ENCODE data around the gene TRIM73.
"Not testable (repeated sequence)": the region's sequence is repeated elsewhere in the genome, so short reads cannot be mapped to it uniquely, and the experiment has no call there.

TRIM73 gene

DNA sequence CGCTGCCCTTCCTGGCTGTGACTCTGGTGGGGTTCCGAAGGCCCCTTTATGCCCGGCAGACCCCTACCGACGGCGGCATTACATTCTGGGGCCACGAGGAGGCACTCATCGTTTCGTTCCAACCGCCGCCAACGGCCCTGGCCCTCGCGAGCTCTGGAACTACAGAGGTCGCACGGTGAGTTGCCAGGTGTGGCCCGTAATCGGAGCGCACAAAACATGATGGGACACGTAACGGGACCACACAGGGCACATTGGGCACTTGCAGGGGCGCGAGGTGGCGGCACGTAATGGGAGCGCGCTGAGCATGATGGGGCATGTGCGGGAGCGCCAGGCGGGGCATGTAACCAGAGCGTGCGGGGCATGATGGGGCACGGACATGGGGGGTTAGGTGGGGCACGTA lies at the start of gene TRIM73:
TRIM73 (plus strand) TSS at position 301 of the 400 bp plus-strand sequence. CDS start 3,305 bp downstream, outside the sequence.
- not testable (repeated sequence) for DNase-seq

DNA sequence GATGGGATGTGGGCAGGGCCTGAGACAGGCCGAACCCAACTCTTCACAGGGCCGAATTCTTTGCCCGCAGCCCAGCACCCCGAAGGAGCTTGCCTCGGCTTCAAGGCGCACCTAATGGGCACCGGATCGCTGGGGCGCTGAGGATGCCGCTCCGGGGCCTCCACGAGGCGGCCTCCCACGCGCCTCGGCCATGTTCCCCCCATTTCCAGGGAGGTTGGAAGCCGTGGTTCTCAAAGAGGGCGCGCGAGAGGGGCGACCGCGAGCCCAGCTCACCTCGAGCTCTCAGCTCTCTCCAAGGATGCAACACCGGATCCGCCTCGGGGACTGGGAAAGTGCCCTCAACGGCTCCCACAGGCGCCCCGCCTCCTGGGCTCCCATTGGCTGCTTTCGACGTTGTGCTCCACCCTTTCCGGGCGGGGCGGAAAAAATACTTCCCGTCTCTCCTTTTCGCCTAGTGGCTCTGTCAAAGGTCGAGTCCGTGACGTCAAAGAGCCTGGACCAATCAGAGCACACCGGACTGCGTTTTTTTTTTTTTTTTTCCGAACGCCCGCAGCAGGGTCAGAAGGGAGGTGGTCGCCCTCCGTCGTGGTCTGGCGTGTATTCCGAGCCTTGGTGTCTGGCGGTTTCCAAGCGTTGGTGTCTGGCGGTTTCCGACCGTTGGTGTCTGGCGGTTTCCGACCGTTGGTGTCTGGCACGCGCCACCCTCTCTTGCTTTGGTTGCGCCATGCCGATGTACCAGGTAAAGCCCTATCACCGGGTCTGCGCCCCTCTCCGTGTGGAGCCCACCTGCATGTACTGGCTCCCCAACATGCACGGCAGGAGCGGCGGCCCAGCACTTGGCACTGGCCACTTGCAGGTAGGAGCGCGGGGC lies 36.5 kb upstream of the TRIM73 start:
- DNase-seq: peak in 2 of 3 donors; percentile 17

DNA sequence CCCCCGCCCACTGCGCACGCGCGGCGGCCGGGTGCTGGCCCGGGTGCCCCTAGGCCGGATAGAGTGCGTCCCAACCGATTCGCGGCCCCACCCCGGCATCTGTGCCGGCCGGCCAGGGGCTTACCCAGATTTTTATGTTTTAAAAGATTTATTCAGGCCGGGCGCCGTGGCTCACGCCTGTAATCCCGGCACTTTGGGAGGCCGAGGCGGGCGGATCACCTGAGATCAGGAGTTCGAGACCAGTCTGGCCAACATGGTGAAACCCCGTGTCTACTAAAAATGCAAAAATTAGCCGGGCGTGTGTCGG lies 35.9 kb upstream of the TRIM73 start:
- not testable (repeated sequence) for DNase-seq

DNA sequence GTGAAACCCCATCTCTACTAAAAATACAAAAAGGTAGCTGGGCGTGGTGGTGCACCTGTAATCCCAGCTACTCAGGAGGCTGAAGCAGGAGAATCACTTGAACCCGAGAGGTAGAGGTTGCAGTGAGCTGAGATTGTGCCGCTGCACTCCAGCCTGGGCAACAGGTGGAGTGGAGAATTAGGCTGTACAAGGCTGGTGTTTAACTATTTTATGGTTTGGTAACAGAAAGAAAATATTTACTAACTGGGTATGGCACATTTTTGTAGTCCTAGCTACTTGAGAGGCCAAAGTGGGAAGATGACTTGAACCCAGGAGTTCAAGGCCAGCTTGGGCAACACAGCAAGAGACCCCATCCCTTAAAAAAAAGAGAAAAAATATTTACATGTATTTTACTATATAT lies 31.4 kb upstream of the TRIM73 start:
- DNase-seq: not testable (repeated sequence)

DNA sequence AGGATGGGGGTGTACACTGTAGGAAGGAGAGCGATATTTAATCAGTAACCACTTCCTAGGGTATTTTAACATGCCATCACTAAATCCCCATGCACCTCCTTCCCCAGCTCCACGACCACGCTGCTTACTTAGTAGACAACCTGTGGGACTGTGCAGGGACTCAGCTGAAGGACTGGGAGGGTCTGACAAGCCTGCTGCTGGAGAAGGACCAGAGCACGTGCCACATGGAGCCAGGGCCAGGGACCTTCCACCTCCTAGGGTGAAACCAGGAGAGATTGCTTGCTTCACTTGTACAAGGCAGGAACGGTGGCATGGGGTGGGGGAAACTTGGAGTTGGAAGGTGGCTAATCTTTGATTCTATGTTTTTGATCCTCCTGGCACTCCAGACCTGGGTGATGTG lies 28.8 kb upstream of the TRIM73 start:
- DNase-seq: not testable (repeated sequence)

DNA sequence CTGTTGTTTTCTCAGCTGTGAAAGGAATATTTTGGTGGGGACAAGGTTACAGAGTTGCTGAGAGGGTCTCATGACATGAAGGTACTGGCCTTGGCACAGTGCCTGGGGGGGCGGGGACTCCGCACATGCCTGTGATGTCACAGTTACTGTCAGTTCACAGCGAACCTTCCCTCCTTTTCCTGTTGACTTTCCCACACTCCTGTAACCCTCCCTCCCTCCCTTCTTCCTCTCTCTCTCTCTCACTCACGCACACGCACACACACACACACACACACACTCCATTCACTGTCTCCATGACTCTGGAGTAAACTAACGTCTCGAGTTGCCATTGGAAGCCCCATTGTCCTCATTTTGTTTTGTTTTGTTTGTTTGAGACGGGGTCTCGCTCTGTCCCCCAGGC lies 28.1 kb upstream of the TRIM73 start:
- DNase-seq: not testable (repeated sequence)

DNA sequence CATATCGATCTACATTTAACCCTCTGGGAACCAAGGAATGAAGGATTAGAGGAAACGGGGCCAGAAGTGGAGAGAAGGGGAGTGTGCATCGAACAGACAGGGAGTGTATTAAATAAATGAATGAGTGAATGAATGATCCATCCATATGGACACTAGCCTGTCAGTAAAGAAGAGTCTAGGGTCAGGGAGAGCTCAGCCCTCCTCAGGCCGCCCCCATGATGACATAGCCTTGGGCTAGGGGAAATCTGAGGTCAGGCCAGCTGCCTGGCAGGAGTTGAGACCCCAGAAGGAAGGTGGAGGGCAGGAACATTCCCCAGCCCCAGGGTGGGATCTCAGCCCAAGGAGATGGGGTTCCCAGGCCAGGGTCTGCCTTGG lies 21.3 kb upstream of the TRIM73 start:
- DNase-seq: not testable (repeated sequence)

DNA sequence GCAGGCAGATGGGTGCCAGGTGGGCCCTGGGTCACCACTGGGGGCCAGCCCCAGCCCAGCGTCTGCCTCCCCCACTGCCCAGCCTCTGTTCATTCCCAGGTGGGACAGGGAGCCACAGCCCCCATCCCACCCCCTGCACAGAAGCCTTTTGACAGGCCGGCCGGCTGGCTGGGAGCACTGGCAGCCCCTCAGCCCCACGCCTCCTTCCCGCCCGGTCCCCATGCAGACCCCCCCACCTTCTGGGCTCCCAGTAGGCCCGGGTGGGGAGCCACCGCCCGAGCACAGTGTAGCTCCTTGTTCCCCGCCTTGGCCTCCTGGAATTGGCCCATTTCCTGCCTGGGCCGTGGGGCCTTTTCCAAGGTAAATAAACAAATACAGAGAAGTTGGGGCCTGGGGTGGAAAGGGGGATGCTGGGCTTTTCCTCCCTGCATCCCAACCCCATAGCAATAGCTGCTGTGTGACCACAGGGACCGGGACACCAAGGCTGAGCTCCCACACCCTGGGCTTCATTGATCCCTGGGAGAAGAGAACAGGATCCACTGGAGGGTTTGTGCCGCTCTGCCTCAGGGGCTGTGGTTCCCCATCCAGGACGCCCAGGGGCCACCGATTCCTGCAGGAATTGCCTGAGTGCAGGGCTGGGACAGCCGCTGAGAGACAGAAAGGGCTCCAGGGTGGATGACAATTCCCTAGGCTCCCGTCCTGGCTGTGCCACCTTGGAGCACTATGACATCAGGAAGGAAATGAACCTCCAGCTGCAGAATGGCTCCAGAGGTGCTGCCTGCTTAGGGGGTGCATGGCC lies 20.7 kb upstream of the TRIM73 start:
- DNase-seq: not testable (repeated sequence)

DNA sequence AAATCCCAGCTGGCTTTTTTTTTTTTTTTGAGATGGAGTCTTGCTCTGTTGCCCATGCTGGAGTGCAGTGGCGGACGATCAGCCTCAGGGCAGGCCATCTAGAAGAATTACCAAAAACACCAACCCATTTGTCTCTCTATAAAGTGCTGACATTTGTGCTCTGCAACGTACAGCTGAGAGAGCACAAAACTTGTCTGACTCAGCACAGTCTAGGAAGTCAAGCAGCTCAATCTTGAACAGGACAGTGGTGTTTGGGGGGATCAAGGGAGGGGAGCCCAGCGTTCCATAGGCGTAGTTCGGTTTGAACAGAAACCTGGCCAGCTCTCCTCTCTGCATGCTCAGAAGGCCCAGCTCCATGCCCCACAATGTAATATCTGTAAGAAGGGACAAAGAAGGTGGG lies 2.2 kb upstream of the TRIM73 start:
- DNase-seq: not testable (repeated sequence)

DNA sequence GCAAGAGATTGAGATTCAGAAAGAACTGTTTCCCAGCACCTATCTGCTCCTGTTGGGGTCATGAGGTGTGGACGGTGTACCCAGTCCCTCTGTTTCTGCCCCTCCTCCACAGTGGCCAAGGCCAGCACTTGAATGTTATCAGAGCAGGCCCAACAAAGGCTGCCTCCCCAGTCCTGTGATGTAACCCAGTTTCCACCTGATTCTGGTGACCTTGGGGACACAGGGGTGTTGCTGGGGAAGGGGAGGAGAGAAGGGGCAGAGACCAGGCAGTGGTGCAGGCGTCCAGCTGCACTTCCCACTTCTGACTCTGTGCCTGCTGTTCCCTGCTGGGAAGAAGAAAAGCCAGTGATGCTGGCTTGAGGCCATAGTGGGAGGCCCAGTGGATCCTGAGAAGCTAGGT lies 2.4 kb downstream of the TRIM73 start:
- not testable (repeated sequence) for DNase-seq

DNA sequence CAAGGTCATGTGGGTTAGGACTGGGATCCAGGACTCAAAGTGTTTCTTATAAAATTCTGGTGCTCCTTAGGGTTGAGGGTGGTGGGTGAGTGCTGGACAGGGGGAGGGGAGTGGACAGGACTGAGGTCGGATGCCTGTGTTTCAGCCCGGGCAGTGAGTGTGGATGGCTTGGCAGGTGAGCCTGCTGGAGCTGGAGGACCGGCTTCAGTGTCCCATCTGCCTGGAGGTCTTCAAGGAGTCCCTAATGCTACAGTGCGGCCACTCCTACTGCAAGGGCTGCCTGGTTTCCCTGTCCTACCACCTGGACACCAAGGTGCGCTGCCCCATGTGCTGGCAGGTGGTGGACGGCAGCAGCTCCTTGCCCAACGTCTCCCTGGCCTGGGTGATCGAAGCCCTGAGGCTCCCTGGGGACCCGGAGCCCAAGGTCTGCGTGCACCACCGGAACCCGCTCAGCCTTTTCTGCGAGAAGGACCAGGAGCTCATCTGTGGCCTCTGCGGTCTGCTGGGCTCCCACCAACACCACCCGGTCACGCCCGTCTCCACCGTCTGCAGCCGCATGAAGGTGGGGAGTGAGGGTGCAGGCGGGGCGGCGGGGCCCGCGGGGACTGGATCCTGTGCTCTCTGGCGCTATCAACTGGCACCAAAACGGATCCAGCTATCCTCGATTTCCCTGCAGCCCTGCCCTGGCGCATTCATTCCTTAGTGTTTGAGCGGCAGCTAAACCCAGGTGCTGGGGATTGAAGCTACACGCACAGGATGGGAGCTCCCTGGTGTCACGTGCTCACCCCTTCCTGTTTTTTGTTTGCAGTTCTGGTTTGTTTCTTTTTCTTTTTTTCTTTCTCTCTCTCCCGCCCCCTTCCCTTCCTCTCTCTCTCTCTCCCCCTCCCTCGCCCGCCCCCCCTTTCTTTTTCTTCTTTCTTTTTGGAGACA lies 3.6 kb downstream of the TRIM73 start:
- not testable (repeated sequence) for DNase-seq

DNA sequence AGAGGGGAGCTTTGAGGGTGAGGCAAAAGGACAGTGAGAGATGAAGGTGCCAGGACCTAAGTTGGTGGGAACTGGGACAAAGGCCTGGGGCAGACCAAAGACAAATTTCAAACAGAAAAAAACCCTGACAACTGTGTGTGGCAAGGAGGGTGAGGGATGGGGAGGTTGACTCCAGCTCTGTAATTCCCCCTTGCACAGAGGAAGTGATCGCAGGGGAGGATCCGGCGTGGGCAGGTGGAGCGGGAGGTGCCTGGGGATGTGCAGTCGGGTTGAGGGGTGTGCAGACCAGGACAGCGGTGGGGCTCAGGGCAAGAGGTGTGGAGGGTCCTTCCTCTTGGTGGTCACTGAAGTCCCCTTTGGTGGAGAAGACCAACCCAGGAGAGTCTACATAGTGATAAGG lies 5.1 kb downstream of the TRIM73 start:
- not testable (repeated sequence) for DNase-seq

DNA sequence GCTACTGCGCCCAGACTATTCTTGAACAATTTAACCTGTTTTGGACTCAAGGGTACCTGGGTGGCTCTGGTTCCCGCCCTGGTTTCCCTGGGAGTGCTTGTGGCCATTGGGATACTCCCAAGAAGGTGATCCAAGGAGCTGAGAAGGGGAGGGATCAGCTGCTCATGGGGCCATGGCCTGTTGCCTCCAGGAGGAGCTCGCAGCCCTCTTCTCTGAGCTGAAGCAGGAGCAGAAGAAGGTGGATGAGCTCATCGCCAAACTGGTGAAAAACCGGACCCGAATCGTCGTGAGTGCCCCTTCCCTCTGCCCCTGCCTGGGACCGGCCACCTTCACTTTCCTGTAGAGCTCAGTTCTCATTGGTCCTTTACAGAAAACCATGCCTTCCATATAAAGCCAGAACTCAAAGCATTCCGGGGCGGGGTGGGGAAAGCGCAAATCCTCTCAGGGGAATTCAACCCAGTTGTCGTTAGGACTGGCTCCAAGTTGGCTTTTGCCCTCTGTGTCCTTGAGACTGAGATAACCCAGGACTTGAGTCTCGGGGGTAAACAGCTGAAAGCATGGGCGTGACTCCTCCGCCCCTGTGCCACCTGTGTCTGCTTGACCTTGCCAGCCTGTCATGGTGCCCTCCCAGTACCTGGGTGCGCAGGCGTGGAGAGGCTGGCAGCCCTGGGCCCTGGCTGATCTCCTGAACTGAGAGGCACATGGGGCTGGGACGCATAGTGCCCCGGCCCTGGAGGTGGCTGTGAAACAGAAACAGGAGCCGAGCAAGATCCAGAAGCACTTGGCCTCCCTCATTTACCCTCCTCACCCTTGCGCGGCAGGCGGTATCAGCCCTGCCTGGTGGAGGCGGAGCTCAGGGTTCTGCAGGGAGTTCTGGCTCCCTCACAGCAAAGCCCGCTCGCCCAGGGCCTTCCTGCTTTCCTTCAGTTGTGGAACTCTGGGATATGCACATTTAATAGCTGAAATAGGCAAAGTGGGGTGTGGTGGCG lies 8.3 kb downstream of the TRIM73 start:
- not testable (repeated sequence) for DNase-seq

DNA sequence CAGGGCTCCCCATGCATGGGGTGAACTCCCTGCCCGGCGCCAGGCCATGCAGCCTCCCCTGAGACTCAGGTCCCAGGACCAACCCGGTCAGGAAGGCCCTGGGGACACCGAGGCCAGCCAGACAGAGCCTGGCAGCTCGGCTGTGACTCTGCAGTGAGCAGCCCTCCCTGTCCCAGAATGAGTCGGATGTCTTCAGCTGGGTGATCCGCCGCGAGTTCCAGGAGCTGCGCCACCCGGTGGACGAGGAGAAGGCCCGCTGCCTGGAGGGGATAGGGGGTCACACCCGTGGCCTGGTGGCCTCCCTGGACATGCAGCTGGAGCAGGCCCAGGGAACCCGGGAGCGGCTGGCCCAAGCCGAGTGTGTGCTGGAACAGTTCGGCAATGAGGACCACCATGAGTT lies 9.2 kb downstream of the TRIM73 start:
- DNase-seq: not testable (repeated sequence)

DNA sequence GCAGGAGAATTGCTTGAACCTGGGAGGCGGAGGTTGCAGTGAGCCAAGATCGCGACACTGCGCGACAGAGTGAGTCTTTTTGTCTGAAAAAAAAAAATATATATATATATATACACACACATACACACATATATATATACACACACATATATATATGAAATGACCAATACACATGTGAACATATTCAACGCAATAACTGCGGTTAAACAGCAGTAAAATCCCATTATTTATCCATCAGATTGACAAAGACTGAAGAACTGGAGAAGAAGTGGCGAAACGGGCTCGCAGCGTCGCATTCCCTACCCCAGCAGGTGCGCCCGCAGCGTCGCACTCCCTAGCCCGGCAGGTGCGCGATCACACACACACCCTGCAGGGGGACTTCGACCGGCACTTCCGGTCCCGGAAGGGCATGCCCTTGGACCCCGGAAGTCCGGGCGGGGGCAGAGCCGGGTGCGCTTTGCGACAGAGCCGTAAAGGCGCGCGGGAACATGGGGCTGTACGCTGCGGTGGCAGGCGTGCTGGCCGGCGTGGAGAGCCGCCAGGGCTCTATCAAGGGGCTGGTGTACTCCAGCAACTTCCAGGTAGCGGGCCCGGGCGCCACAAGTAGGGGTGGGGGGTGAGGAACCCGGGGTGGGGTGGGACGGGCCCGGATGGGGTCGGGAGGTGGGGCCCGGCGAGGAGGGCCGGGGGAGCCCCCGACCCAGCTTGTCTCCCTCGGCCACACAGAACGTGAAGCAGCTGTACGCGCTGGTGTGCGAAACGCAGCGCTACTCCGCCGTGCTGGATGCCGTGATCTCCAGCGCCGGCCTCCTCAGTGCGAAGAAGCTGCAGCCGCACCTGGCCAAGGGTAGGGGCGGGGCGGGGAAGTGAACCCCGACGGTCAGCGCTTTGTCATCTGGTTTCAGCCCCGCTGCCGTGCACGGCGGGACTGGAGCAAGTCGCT lies 14.7 kb downstream of the TRIM73 start:
- DNase-seq: not testable (repeated sequence)

DNA sequence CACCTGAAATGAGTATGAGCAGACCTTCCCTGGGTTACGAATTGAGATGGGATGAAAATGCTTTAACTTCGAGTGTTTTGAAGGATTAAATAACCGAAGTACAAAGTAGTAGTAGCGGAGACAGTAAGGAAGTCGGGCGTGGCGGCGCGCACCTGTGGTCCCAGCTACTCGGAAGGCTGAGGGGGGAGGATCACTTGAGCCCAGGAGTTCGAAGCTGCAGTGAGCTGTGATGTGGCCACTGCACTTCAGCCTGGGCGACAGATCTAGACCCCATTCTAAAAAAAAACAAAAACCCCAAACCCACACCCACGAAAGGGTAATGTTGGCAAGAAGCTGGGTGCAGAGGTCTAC lies 15.4 kb downstream of the TRIM73 start:
- DNase-seq: not testable (repeated sequence)

DNA sequence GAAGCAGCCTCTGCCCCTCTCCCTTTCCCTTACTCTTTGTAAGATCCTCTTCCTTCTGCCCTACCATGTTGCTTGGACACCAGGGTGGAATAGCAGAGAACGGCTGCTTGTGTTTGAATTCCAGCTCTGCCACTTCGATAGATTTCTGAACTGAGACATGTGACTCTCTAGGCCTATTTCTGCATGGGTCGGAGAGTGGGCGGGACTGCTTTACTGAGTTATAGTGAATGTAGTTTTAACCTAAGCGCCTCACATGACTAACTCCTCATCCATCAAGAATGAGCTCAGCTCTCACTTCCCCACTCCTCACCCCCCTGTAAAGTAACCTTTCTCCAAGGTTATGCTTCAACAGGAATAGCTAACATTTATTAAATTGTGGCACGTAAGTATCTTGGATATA lies 18.8 kb downstream of the TRIM73 start:
- not testable (repeated sequence) for DNase-seq

DNA sequence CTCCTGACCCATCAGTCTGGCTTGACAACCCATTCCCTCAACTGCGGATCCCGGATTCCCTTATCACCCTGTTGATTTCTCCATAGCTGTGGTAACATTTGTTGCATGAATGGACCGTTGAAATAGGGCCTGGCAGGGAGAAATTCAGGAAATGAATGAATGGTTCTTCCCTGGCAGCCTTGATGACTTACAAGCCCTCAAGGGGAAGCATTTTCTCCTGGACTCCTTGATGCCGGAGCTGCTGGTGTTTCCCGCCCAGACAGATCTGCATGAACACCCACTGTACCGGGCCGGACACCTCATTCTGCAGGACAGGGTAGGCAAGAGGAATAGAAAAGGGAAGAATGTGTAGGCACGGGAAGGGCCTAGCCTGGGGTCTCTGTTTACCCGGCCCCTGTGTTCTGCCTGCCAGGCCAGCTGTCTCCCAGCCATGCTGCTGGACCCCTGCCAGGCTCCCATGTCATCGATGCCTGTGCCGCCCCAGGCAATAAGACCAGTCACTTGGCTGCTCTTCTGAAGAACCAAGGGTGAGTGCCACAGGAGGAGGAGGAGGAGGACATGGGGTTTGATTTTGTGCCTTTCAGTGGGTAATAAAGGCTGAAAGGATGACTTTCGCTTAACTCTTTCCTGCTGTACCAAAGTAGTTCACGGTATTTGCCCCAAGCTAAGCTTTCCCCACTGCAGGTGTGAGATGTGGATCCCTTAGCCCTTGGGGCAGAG lies 19.4 kb downstream of the TRIM73 start:
- peak in 1 of 3 donors; percentile 4 for DNase-seq

DNA sequence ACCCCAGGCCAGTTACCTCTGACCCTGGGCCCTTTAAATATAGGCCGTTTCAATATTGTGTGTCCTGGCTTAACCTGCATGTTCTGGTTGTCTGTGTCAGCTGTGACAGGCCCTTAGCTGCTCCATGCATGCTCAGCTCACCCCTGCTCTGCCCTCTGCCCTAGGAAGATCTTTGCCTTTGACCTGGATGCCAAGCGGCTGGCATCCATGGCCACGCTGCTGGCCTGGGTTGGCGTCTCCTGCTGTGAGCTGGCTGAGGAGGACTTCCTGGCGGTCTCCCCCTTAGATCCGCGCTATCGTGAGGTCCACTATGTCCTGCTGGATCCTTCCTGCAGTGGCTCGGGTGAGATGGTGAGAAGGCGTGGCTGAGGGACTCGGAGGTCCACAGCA lies 20.0 kb downstream of the TRIM73 start:
- DNase-seq: not testable (repeated sequence)
